ENCODE results near the gene DDX41. TPM values are rescaled to one million over a fixed set of nuclear protein-coding genes. Genes with fewer than 3 reads are reported as not detected.
A peak's percentile ranks its signal among the peaks of the same experiment; 100 is the strongest.

DDX41 gene
- total and polyA plus RNA-seq, 2 donors (not counting 1 experiment from before 2014, with no cell fraction given) = 66.8 to 79.1 TPM

DNA sequence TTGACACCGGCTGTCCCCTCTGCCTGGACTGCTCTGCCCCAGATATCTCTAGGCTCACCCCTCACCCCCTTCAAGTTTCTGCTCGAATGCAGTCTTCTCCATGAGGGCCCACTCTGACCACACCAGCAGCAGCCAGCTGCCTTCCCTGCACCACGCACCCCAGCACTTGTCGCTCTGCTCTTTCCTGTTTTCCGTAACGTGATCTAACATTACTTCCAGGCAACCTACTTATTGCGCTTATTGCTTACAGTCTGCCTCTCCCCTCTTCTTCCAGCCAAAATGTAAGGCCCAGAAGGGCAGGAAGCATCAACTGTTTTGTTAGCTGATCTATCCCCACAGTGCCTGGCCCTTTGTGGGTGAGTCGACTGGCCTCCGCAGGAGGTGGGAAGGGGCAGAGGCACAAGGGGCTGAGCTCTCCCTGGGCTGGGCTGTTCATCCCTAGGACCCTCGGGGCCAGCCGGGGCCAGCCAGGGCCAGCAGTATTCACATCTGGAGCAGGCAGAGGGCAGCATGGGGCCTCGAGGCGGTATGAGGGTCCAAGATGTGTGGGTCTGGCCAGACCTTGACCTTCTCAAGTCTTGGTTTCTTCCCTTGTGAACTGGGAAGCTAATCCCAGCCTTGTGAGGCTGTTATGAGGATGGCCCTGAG lies 31.7 kb downstream of the DDX41 start:
- H3K36me3 ChIP-seq (ENCODE audit: control insufficient read depth, insufficient read depth, low read length) = peaks cover 61% of the 10 kb centered on the region
- no peak for DNase-seq (ENCODE audit: low read depth in 2 of 2)
- no peak overlapping the region for H2AFZ ChIP-seq (ENCODE audit: low read length)
- H3K4me3 ChIP-seq (replicated peaks in 1 of 4; ENCODE audit: control extremely low read depth in 1 of 4, insufficient read depth in 1 of 4, low read depth in 3 of 4, low read length in 4 of 4) = no peak overlapping the region
- H3K79me2 ChIP-seq (ENCODE audit: control insufficient read depth, insufficient read depth, low read length) = peaks cover 7% of the 10 kb centered on the region
- H4K20me1 ChIP-seq (ENCODE audit: control insufficient read depth, extremely low read depth, insufficient read depth, low read length) = no peaks in the 10 kb centered on the region
- H3K27me3 ChIP-seq (ENCODE audit: control insufficient read depth, insufficient read depth, low read length) = no peaks in the 10 kb centered on the region
- no peak for TF ChIP-seq EZH2 (IDR thresholded peaks at IDR 0.05; ENCODE audit: low read length, missing control alignments)
- TF ChIP-seq, protein P1, sequence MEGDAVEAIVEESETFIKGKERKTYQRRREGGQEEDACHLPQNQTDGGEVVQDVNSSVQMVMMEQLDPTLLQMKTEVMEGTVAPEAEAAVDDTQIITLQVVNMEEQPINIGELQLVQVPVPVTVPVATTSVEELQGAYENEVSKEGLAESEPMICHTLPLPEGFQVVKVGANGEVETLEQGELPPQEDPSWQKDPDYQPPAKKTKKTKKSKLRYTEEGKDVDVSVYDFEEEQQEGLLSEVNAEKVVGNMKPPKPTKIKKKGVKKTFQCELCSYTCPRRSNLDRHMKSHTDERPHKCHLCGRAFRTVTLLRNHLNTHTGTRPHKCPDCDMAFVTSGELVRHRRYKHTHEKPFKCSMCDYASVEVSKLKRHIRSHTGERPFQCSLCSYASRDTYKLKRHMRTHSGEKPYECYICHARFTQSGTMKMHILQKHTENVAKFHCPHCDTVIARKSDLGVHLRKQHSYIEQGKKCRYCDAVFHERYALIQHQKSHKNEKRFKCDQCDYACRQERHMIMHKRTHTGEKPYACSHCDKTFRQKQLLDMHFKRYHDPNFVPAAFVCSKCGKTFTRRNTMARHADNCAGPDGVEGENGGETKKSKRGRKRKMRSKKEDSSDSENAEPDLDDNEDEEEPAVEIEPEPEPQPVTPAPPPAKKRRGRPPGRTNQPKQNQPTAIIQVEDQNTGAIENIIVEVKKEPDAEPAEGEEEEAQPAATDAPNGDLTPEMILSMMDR (conservative IDR thresholded peaks at IDR 0.05 in 1 of 2, IDR thresholded peaks at IDR 0.05 in 1 of 2; ENCODE audit: low read depth in 1 of 2, low read length in 2 of 2) = no peak
- no peak overlapping the region for H3K9ac ChIP-seq (ENCODE audit: insufficient read depth, low read length)
- H3K4me1 ChIP-seq (ENCODE audit: control insufficient read depth, extremely low read depth, insufficient read depth, low read length) = peaks cover 7% of the 10 kb centered on the region
- H3K9me3 ChIP-seq (ENCODE audit: control insufficient read depth, insufficient read depth, low read depth, low read length) = no peaks in the 10 kb centered on the region
- peak overlapping the region; percentile 25 for H3K27ac ChIP-seq (ENCODE audit: insufficient read depth, low read length)
- no peak overlapping the region for H3K4me2 ChIP-seq (ENCODE audit: extremely low read depth, insufficient read depth, low read length)

DNA sequence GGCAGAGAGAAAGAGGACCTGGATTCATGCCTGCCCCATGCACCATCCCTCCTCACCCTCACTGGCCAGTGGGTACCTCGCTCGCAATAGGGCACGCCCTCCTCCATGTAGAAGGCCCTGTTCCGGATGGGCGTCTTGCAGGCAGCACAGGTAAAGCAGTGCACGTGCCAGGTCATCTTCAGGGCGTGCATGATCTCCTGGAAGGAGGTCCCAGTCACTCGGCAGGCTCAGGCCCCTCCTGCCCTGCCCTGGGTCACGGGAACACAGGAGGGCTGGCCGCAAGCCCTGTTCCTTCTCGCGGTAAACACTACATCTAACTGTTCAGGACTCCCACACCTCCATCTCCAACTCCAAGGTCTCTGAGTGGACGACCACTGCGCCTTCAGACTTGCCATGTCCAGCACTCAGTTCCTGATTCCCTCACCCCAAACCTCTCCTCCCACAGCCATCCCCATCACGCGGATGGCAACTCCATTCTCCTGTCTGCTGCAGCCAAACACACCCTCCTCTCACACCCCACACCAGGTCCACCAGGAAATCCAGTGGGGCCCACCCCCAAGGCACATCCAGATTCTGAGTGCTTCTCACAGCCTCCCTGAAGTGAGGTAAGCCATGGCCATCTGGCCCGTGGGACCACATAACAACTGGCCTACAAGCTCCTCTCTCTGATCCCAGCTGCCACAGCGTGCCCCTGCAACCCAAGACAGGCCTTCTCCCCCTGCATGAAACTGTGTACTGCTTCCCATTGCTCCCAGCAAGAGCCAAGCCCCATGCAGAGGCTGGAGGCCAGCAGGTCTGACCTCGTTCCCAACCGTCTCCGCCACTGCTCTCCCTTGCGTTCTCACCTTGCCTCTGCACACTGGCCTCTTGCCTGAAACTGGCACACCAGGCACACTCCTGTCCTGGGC lies 32.5 kb downstream of the DDX41 start:
- Histone ChIP-seq H3K27me3 (ENCODE audit: control insufficient read depth, insufficient read depth, low read length) (no peaks in the 10 kb centered on the region), H3K4me1 (ENCODE audit: control insufficient read depth, extremely low read depth, insufficient read depth, low read length) (peaks cover 14% of the 10 kb centered on the region), H2AFZ (ENCODE audit: low read length) (no peak overlapping the region), H3K4me2 (ENCODE audit: extremely low read depth, insufficient read depth, low read length) (no peak overlapping the region), H3K4me3 (replicated peaks in 1 of 4; ENCODE audit: control extremely low read depth in 1 of 4, insufficient read depth in 1 of 4, low read depth in 3 of 4, low read length in 4 of 4) (no peak overlapping the region), H3K36me3 (ENCODE audit: control insufficient read depth, insufficient read depth, low read length) (peaks cover 53% of the 10 kb centered on the region), H3K9ac (ENCODE audit: insufficient read depth, low read length) (no peak overlapping the region), H3K27ac (ENCODE audit: insufficient read depth, low read length) (no peak overlapping the region), H3K9me3 (ENCODE audit: control insufficient read depth, insufficient read depth, low read depth, low read length) (no peaks in the 10 kb centered on the region), H3K79me2 (ENCODE audit: control insufficient read depth, insufficient read depth, low read length) (peaks cover 6% of the 10 kb centered on the region), H4K20me1 (ENCODE audit: control insufficient read depth, extremely low read depth, insufficient read depth, low read length) (no peaks in the 10 kb centered on the region)
- no peak for TF ChIP-seq EZH2 (IDR thresholded peaks at IDR 0.05; ENCODE audit: low read length, missing control alignments)
- TF ChIP-seq, protein P1 (conservative IDR thresholded peaks at IDR 0.05 in 1 of 2, IDR thresholded peaks at IDR 0.05 in 1 of 2; ENCODE audit: low read depth in 1 of 2, low read length in 2 of 2) = no peak
- DNase-seq (ENCODE audit: low read depth in 2 of 2) = no peak

DNA sequence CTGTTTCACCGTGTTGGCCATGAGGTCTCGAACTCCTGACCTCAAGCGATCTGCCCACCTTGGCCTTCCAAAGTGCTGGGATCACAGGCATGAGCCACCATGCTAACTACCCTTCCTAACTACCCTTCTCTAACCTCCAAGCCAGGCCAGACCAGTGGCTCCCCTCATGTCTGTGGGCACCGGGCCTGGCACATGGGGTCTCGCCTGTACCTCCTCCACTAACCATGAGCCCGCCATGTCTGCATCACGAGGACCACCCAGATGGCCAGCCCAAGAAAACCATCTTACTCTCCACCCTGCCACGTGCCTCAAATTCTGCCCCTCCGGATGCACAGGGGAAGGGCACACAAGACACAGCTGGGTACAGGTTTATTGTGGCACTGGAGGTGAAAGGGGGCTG lies 33.7 kb downstream of the DDX41 start:
- peaks cover 21% of the 10 kb centered on the region for H3K4me1 ChIP-seq (ENCODE audit: control insufficient read depth, extremely low read depth, insufficient read depth, low read length)
- no peak overlapping the region for H2AFZ ChIP-seq (ENCODE audit: low read length)
- no peaks in the 10 kb centered on the region for H3K27me3 ChIP-seq (ENCODE audit: control insufficient read depth, insufficient read depth, low read length)
- no peaks in the 10 kb centered on the region for H4K20me1 ChIP-seq (ENCODE audit: control insufficient read depth, extremely low read depth, insufficient read depth, low read length)
- peaks cover 1% of the 10 kb centered on the region for H3K79me2 ChIP-seq (ENCODE audit: control insufficient read depth, insufficient read depth, low read length)
- H3K36me3 ChIP-seq (ENCODE audit: control insufficient read depth, insufficient read depth, low read length) = peaks cover 50% of the 10 kb centered on the region
- DNase-seq (ENCODE audit: low read depth in 2 of 2) = no peak
- no peak overlapping the region for H3K9ac ChIP-seq (ENCODE audit: insufficient read depth, low read length)
- H3K9me3 ChIP-seq (ENCODE audit: control insufficient read depth, insufficient read depth, low read depth, low read length) = no peaks in the 10 kb centered on the region
- H3K4me2 ChIP-seq (ENCODE audit: extremely low read depth, insufficient read depth, low read length) = no peak overlapping the region
- no peak for TF ChIP-seq EZH2 (IDR thresholded peaks at IDR 0.05; ENCODE audit: low read length, missing control alignments)
- TF ChIP-seq, protein P1 (conservative IDR thresholded peaks at IDR 0.05 in 1 of 2, IDR thresholded peaks at IDR 0.05 in 1 of 2; ENCODE audit: low read depth in 1 of 2, low read length in 2 of 2) = no peak
- no peak overlapping the region for H3K4me3 ChIP-seq (replicated peaks in 1 of 4; ENCODE audit: control extremely low read depth in 1 of 4, insufficient read depth in 1 of 4, low read depth in 3 of 4, low read length in 4 of 4)
- H3K27ac ChIP-seq (ENCODE audit: insufficient read depth, low read length) = no peak overlapping the region

All from fibroblast of lung (primary cell).